Left renal pelvis (tissue), 4 donors: ENCODE measurements around the gene CLEC4A. TPM values are rescaled to one million over a fixed set of nuclear protein-coding genes. Genes with fewer than 3 reads are reported as not detected.
A peak's percentile ranks its signal among the peaks of the same experiment; 100 is the strongest.
"Not testable (repeated sequence)": the region's sequence is repeated elsewhere in the genome, so short reads cannot be mapped to it uniquely, and the experiment has no call there.

ENCODE experiments used
- DNase-seq, 4 donors: peaks; one replicate each; pipeline ENCODE4 v3.0.0-alpha.2; 2013; ENCODE audit warnings: low read depth in 4 of 4, low spot score in 3 of 4
- polyA plus RNA-seq, 4 donors: library from polyadenylated mRNA; unstranded; fragments of 120-200 nt; gene quantifications; one replicate each; pipeline ENCODE4 v1.2.1, GENCODE V29; 2013; ENCODE audit not compliant: insufficient read length in 4 of 4

CLEC4A gene
- polyA plus RNA-seq, 4 donors = 0.63 to 3.8 (median 1.5) TPM

DNA sequence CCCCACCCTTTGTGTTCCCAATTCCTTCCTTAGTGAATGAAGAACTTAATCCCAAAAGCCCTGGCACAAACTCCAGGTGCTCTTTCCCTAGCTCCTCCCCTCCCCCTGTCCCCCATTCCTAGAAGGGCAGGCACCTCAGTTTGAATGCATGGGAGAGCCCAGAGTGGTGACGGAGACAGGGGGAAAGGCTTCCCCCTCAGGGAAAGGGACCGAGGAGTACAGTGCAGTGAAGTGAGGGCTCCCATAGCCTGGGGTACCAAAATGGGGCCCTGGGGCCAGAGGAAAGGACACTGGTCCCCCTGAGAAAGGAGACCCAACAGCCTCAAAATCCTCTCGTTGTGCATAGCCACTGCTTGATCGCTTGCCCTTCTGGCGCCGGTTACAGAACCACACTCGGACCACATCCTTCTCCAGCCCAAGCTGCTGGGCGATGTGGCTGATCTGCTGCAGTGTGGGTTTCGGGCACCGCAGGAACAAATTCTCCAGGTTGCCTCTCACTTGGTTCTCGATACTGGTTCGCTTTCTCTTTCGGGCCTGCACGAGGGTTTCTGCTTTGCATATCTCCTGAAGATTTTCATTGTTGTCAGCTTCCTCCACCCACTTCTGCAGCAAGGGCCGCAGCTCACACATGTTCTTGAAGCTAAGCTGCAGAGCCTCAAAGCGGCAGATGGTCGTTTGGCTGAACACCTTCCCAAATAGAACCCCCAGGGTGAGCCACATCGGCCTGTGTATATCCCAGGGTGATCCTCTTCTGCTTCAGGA, 10.4 kb downstream of the CLEC4A start:
- not testable (repeated sequence) for DNase-seq

DNA sequence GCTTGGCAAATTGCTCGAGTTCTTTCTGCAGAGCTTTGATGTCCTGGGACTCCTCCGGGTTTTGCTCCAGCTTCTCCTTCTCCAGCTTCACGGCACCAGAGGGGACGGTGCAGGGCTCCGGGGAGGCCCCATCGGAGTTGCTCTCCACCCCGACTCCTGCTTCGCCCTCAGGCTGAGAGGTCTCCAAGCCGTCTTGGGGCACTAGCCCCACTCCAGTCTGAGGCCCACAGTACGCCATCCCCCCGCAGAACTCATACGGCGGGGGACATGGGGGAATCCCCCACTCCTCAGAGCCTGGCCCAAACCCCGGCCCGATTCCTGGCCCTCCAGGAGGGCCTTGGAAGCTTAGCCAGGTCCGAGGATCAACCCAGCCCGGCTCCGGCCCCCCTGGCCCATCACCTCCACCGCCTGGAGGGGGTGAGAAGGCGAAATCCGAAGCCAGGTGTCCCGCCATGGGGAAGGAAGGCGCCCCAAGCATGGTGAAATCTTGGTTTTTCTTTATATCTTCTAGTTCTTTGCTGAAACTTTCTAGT, 11.0 kb downstream of the CLEC4A start:
- DNase-seq = not testable (repeated sequence)

GRCh38 chr12:8141647-8142046, 18.2 kb downstream of the CLEC4A start:
- DNase-seq = not testable (repeated sequence)

- no peak for DNase-seq
Measured at GRCh38 chr12:8143261-8143660, 19.8 kb downstream of the CLEC4A start.

DNA sequence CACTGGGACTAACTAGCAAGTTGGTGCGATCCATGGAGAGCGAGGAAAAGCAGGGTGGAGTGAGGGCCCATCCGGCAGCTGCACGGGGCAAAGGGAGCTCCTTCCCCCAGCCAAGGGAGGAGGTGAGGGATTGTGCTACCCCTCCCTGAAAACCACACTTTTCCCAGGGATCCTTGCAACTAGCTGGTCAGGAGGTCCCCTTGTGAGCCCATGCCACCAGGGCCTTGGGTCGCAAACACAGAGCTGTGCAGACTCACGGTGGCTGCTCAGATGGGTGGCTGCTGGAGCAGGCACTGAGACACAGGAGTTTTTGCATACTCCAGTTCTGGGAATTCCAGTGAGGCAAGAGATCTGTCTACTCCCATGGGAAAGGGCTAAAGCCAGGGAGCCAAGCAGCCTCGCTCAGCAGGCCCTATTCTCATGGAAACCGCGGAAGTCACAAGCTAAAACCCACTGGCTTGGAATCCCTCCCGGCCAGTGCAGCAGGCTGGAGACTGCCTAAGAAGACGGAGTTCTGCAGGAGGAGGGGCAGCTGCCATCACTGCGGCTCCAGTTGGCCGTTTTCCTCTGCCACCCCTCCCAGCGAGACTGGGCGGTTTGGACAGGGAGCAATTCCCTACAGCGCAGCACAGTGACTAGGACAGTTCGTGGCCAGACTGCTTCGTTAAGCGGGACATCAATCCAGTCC, 22.5 kb downstream of the CLEC4A start:
- DNase-seq = no peak

DNA sequence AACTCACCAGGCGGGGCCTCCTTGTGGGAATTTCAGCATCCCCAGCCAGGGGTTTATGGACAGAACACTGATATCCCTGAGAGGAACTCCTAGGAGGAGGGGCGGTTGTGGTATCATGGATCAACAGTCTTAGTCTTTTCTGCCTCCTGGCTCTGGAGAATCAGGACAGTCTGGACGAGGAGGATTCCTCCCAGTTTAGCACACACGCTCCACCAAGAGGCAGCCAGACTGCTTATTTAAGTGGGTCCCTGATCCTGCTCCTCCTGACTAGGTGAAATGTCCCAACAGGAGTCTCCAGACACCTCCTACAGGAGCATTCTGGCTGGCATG, 23.0 kb downstream of the CLEC4A start:
- DNase-seq = no peak

DNA sequence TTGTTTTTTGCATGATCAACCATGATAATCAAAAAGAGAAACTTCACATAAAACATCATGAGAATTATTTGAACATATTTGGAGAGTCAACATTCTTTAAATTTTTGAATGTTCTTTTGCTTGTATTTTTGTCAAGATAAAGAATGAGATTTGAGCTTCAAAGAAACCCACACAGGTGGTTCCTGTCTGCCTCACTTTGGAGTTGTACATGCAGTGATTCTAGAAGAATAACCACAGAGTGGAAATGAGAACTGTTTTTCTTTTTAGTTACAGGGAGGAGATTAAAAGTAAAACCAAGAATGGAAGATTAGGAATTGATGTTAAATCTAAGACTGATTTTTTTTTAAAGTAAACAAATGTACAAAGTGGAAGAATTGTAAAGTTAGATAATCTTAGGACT, 31.1 kb downstream of the CLEC4A start:
- DNase-seq = no peak

DNA sequence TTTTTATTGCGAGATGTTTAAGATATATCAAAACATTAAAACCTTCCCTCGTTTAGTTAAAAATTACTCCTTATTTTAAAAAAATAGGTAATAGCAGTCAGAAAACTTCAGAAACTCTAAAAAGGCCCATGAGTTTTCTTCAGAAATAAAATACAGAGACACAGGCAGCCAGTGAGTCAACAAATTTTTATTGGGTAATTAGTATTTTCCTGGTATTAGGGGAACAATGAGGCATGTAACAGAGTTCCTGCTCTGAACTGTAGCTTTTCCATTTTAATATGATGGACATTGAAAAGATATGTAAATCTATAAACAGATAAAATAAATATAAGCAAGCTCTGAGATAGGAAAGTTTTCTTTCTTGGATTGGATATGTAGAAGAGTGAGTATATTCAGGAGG, 33.0 kb downstream of the CLEC4A start:
- DNase-seq = no peak

DNA sequence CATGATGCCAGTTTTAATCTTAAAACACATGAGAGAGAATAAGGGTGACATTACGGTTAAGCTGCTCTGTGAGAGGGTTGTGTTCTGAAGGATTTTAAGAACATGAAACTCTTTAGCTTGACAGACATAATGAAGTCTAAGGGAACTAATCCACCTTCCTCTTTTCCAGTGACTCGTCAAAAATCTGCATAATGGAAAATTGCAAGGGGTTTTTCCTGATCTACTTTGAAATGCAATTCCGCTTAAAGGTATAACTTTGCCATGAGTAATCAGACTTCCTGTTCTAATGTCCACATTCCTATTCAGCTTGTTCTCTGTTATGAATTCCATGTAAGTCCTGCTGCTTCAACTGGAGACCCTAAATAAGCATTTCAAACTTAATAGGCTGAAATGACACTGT, 33.4 kb downstream of the CLEC4A start, which contains the start of gene ZNF705A:
TSS of gene ZNF705A (plus strand) at position 171 of the 400 bp plus-strand sequence. CDS start 15,611 bp downstream, outside the sequence.
- DNase-seq = no peak

GRCh38 chr12:8157484-8158198, 34.2 kb downstream of the CLEC4A start:
- DNase-seq = no peak

- DNase-seq = not testable (repeated sequence)
Measured at GRCh38 chr12:8172911-8173310, 49.5 kb downstream of the CLEC4A start.

DNA sequence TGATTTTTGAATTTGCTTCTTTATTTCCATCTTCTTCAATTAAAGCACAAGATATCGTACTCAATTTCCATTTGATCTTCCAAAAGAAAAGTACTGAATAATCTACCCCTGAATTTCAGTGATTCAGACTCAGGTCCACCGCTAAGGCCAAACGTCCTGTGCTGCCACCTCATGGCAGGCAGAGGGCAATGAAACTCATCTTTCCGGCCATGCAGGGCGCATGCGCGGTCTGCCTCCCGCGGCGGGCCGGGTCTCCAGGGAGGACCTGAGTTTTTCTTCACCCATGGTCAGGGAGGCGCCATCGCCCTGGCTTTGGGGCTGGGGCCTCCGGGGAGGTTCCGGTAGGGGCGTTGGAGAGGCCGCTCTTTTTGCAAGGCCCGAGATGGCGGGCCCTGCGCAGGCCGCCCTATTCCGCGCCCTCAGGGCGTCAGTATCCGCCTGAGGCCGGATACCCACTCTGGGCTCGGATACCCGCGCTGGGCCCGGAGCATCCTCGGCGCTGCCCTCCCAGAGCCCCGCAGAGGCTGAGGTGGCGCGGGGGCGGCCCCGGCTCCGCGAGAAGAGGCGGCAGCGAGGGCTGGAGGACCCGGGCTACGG, 56.7 kb downstream of the CLEC4A start:
- peak in 2 of 4 donors; percentile 39 to 52 for DNase-seq

DNA sequence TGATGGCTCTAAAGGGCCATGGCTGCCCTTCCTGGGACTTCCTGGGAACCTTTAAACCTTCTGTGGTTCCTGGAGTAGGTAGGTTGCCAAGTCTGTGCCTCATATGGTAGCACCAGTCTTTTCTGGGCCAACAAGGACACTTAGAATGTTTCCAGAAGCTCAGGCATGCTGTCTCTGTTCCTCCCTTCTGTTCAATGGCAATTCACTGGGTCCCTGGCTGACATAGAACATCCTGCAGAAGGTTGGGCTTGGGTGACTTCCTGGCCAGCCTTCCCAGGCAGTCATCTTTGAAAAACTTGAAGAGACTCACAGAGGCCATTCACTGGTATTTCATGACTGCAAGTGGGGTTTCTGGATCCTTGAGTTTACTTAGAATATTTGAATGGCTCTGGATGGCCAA, 57.9 kb downstream of the CLEC4A start:
- not testable (repeated sequence) for DNase-seq

DNA sequence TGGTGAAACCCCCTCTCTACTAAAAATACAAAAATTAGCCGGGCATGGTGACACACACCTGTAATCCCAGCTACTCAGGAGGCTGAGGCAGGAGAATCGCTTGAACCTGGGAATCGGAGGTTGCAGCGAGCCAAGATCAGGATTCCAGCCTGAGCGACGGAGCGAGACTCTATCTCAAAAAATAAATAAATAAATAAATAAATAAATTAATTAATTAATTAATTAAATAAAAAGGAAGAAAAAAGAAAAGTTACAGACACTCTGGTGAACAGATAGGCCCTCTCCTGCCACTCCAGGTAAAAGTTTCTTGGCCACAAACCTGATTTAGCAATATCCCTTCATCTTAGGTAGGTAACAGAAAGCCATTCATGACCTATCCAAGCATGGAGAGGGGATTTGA, 59.5 kb downstream of the CLEC4A start:
- DNase-seq = not testable (repeated sequence)

- not testable (repeated sequence) for DNase-seq
Measured at GRCh38 chr12:8183346-8183745, 59.9 kb downstream of the CLEC4A start.

- DNase-seq = not testable (repeated sequence)
Measured at GRCh38 chr12:8184206-8184605, 60.8 kb downstream of the CLEC4A start.

GRCh38 chr12:8188088-8188487, 64.7 kb downstream of the CLEC4A start:
- not testable (repeated sequence) for DNase-seq
